K562 (cell line): ENCODE measurements around the gene SCYL1. TPM values are rescaled to one million over a fixed set of nuclear protein-coding genes. Genes with fewer than 3 reads are reported as not detected.

Experiments
- CC2D1A ChIP-seq: fragments of 450-650 bp; IDR thresholded peaks from 2 replicates; pipeline ENCODE4 v1.6.1; 2017; ENCODE audit warnings: mild to moderate bottlenecking
- KLF6 ChIP-seq: fragments of 250-450 bp; sonication (Bioruptor Pico); IDR thresholded peaks from 2 replicates; pipeline ENCODE4 v1.4.0; 2020; ENCODE audit warnings: mild to moderate bottlenecking, moderate library complexity, borderline replicate concordance
- NRF1 ChIP-seq, 2 experiments: fragments of 450-650 bp; IDR thresholded peaks in 1 of 2; conservative IDR thresholded peaks in 1 of 2; 2 replicates each; pipeline ENCODE4 v1.6.1; 2014; ENCODE audit warnings: mild to moderate bottlenecking in 2 of 2
- TCF3 ChIP-seq: sonication (generic); formaldehyde crosslinking; IDR thresholded peaks from 2 replicates; pipeline ENCODE4 v1.4.0; 2020; ENCODE audit warnings: mild to moderate bottlenecking, missing genetic modification reagents
- TRIM28 ChIP-seq: fragments of 450-650 bp; IDR thresholded peaks from 2 replicates; pipeline ENCODE4 v1.6.1; 2017
- ZKSCAN8 ChIP-seq: fragments of 200-800 bp; sonication (Bioruptor generic); IDR thresholded peaks from 2 replicates; pipeline ENCODE4 v1.6.1; 2016; ENCODE audit warnings: missing genetic modification characterization, missing compliant biosample characterization
- ZNF583 ChIP-seq: fragments of 250-450 bp; sonication (Bioruptor Pico); IDR thresholded peaks from 2 replicates; pipeline ENCODE4 v1.4.0; 2020
- ZNF764 ChIP-seq: fragments of 250-450 bp; sonication (Bioruptor Pico); IDR thresholded peaks from 2 replicates; pipeline ENCODE4 v1.4.0; 2020; ENCODE audit warnings: low read depth, mild to moderate bottlenecking, moderate library complexity
- polyA plus RNA-seq, 8 experiments: library from polyadenylated mRNA; depleted of rRNA in 4 of 8; stranded (reverse) in 5 of 8; unstranded in 3 of 8; fragments of >200 nt; fragmentation: Nextera tagmentation in 2 of 8; fragmentation: Illumina TruSeq in 1 of 8; extraction: Ambion mirVana in 2 of 8; extraction: Trizol in 1 of 8; gene quantifications; 2 replicates each; pipeline versions ENCODE4 v1.2.1 to v1.2.3, GENCODE V29; 2011 to 2014; ENCODE audit warnings: inconsistent platforms in 1 of 8, missing spikeins in 1 of 8
- total RNA-seq, 7 experiments: library from RNA; depleted of rRNA in 6 of 7; stranded (reverse); fragments of >200 nt in 6 of 7; fragmentation: Illumina TruSeq in 2 of 7; extraction: Trizol in 2 of 7; gene quantifications; 2 replicates each; pipeline versions ENCODE4 v1.2.1 to v1.2.3, GENCODE V29; 2011 to 2021; ENCODE audit warnings: low replicate concordance in 1 of 7
- TF ChIP-seq, protein P1 (sequence below): fragments of 450-650 bp; IDR thresholded peaks from 2 replicates; pipeline ENCODE4 v1.6.1; 2017; ENCODE audit warnings: antibody characterized with exemption, mild to moderate bottlenecking
- TF ChIP-seq, protein P2 (sequence below): fragments of 450-650 bp; IDR thresholded peaks from 2 replicates; pipeline ENCODE4 v1.6.1; 2016
- TF ChIP-seq, protein P3 (sequence below), 2 experiments: fragments of 450-650 bp; formaldehyde crosslinking in 1 of 2; IDR thresholded peaks; 2 replicates each; pipeline versions ENCODE4 v1.4.0 to v1.6.1; 2014 to 2020; ENCODE audit warnings: mild to moderate bottlenecking in 2 of 2, borderline replicate concordance in 1 of 2, low read depth in 1 of 2

Gene SCYL1
- total and polyA plus RNA-seq, 9 of the 15 experiments (the other 6 are each of a cell fraction or from before 2014, with no cell fraction given): 1.9 to 145 (median 57.6) TPM

DNA sequence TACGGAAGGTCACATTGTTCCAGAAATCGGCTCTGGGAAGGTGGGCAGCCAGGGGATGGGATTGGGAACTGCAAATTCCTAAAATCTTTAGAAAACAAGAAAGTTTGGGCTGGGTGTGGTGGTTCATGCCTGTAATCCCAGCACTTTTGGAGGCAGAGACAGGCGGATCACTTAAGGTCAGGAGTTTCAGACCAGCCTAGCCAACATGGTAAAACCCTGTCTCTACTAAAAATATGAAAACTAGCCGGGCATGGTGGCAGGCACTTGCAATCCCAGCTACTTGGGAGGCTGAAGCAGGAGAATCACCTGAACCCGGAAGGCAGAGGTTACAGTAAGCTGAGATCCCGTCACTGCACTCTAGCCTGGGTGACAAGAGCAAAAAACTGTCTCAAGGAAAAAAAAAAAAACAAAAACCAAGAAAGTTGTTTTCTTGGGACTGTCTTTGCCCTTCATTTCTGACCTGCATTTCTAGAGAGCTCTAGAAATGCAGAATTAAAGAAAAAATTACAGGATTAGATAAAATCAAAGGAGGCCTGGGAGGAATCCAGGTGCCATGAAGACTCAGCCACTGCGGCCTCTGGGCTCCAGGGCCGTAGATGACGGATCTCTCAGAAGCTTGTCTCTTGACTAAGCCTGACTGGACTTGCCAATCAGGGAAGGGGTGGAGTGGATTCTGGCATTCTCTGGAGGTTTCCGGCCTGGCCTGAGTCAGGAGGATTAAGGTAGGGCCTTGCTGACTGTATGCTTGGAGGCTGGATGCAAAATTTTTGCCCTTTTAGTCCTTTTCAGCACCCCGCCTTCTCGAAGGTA, 31.3 kb upstream of the SCYL1 start (continued):
- TF ChIP-seq, protein P1, sequence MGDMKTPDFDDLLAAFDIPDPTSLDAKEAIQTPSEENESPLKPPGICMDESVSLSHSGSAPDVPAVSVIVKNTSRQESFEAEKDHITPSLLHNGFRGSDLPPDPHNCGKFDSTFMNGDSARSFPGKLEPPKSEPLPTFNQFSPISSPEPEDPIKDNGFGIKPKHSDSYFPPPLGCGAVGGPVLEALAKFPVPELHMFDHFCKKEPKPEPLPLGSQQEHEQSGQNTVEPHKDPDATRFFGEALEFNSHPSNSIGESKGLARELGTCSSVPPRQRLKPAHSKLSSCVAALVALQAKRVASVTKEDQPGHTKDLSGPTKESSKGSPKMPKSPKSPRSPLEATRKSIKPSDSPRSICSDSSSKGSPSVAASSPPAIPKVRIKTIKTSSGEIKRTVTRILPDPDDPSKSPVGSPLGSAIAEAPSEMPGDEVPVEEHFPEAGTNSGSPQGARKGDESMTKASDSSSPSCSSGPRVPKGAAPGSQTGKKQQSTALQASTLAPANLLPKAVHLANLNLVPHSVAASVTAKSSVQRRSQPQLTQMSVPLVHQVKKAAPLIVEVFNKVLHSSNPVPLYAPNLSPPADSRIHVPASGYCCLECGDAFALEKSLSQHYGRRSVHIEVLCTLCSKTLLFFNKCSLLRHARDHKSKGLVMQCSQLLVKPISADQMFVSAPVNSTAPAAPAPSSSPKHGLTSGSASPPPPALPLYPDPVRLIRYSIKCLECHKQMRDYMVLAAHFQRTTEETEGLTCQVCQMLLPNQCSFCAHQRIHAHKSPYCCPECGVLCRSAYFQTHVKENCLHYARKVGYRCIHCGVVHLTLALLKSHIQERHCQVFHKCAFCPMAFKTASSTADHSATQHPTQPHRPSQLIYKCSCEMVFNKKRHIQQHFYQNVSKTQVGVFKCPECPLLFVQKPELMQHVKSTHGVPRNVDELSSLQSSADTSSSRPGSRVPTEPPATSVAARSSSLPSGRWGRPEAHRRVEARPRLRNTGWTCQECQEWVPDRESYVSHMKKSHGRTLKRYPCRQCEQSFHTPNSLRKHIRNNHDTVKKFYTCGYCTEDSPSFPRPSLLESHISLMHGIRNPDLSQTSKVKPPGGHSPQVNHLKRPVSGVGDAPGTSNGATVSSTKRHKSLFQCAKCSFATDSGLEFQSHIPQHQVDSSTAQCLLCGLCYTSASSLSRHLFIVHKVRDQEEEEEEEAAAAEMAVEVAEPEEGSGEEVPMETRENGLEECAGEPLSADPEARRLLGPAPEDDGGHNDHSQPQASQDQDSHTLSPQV: peak; percentile 59
- TF ChIP-seq TCF3 (CRISPR knock-in tag) (0 out of 2 replicates have a peak, but pooled peaks have one; percentile 20), KLF6 (CRISPR knock-in tag) (0 out of 2 replicates have a peak, but pooled peaks have one; percentile 10), ZNF583 (0 out of 2 replicates have a peak, but pooled peaks have one; percentile 18), CC2D1A (peak; percentile 18; the same call in 1 of the 2 replicates), TRIM28 (no peak), ZKSCAN8 (CRISPR knock-in tag) (0 out of 2 replicates have a peak, but pooled peaks have one; percentile 20), ZNF764 (CRISPR knock-in tag) (no peak), NRF1 (conservative IDR thresholded peaks at IDR 0.05 in 1 of 2, IDR thresholded peaks at IDR 0.05 in 1 of 2) (peak; percentile 40 to 45; a peak in 3 of 4 replicates)
- TF ChIP-seq, protein P2, sequence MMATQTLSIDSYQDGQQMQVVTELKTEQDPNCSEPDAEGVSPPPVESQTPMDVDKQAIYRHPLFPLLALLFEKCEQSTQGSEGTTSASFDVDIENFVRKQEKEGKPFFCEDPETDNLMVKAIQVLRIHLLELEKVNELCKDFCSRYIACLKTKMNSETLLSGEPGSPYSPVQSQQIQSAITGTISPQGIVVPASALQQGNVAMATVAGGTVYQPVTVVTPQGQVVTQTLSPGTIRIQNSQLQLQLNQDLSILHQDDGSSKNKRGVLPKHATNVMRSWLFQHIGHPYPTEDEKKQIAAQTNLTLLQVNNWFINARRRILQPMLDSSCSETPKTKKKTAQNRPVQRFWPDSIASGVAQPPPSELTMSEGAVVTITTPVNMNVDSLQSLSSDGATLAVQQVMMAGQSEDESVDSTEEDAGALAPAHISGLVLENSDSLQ: peak; percentile 80
- TF ChIP-seq, protein P3, sequence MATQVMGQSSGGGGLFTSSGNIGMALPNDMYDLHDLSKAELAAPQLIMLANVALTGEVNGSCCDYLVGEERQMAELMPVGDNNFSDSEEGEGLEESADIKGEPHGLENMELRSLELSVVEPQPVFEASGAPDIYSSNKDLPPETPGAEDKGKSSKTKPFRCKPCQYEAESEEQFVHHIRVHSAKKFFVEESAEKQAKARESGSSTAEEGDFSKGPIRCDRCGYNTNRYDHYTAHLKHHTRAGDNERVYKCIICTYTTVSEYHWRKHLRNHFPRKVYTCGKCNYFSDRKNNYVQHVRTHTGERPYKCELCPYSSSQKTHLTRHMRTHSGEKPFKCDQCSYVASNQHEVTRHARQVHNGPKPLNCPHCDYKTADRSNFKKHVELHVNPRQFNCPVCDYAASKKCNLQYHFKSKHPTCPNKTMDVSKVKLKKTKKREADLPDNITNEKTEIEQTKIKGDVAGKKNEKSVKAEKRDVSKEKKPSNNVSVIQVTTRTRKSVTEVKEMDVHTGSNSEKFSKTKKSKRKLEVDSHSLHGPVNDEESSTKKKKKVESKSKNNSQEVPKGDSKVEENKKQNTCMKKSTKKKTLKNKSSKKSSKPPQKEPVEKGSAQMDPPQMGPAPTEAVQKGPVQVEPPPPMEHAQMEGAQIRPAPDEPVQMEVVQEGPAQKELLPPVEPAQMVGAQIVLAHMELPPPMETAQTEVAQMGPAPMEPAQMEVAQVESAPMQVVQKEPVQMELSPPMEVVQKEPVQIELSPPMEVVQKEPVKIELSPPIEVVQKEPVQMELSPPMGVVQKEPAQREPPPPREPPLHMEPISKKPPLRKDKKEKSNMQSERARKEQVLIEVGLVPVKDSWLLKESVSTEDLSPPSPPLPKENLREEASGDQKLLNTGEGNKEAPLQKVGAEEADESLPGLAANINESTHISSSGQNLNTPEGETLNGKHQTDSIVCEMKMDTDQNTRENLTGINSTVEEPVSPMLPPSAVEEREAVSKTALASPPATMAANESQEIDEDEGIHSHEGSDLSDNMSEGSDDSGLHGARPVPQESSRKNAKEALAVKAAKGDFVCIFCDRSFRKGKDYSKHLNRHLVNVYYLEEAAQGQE (IDR thresholded peaks at IDR 0.05; ENCODE audit: borderline replicate concordance): peak; percentile 60
- TF ChIP-seq, protein P3 (CRISPR knock-in tag; IDR thresholded peaks at IDR 0.05; ENCODE audit: low read depth): no peak
